IMR-90 (cell line): ENCODE measurements around the gene GALP.

Experiments
- NFE2L2 ChIP-seq: fragments of 150-350 bp; IDR thresholded peaks from 2 replicates; pipeline ENCODE4 v1.6.1; 2016; ENCODE audit warnings: low read depth, mild to moderate bottlenecking, low read length
- POLR2A ChIP-seq: IDR thresholded peaks from 2 replicates; pipeline ENCODE4 v1.6.1; 2012; ENCODE audit warnings: mild to moderate bottlenecking, low read depth, low read length
- RAD21 ChIP-seq: IDR thresholded peaks from 2 replicates; pipeline ENCODE4 v1.6.1; 2012; ENCODE audit warnings: low read length, improper control_type of control experiment
- TF ChIP-seq, protein P1 (sequence below): fragments of 150-350 bp; IDR thresholded peaks from 2 replicates; pipeline ENCODE4 v1.6.1; 2017; ENCODE audit warnings: mild to moderate bottlenecking, antibody characterized with exemption, low read length, low read depth
- TF ChIP-seq, protein P2 (sequence below): conservative IDR thresholded peaks from 2 replicates; pipeline ENCODE4 v1.5.1; 2012; ENCODE audit warnings: mild to moderate bottlenecking, low read depth, low read length, improper control_type of control experiment

- TF ChIP-seq, protein P1, sequence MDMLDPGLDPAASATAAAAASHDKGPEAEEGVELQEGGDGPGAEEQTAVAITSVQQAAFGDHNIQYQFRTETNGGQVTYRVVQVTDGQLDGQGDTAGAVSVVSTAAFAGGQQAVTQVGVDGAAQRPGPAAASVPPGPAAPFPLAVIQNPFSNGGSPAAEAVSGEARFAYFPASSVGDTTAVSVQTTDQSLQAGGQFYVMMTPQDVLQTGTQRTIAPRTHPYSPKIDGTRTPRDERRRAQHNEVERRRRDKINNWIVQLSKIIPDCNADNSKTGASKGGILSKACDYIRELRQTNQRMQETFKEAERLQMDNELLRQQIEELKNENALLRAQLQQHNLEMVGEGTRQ: no peak
- TF ChIP-seq POLR2A (no peak), RAD21 (no peak), NFE2L2 (no peak)
- TF ChIP-seq, protein P2, sequence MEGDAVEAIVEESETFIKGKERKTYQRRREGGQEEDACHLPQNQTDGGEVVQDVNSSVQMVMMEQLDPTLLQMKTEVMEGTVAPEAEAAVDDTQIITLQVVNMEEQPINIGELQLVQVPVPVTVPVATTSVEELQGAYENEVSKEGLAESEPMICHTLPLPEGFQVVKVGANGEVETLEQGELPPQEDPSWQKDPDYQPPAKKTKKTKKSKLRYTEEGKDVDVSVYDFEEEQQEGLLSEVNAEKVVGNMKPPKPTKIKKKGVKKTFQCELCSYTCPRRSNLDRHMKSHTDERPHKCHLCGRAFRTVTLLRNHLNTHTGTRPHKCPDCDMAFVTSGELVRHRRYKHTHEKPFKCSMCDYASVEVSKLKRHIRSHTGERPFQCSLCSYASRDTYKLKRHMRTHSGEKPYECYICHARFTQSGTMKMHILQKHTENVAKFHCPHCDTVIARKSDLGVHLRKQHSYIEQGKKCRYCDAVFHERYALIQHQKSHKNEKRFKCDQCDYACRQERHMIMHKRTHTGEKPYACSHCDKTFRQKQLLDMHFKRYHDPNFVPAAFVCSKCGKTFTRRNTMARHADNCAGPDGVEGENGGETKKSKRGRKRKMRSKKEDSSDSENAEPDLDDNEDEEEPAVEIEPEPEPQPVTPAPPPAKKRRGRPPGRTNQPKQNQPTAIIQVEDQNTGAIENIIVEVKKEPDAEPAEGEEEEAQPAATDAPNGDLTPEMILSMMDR: no peak
These were observed 35.8 kb upstream of the GALP start for GRCh38 chr19:56139847-56140582.
